Measurements from ENCODE around the gene MEIS3.
A peak's percentile ranks its signal among the peaks of the same experiment; 100 is the strongest.
"Not testable (repeated sequence)": the region's sequence is repeated elsewhere in the genome, so short reads cannot be mapped to it uniquely, and the experiment has no call there.

MEIS3 gene

DNA sequence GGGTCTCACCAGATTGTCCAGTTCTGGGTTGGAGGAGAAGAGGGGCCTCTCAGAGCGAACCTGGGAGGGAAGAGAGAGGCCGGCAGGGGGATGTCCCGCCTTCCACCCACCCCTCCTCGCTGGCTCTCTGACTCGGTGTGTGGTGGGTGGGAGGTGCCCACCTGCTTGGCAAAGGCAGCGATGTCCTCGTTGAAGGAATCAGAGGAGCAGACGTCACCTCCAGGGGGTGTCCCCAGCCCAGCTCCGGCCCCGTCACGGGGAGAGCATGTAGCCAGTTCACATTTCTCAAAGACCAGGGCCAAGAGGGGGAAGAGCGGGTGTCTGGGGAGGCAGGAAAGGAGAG lies 2.7 kb downstream of the MEIS3 start:
- DNase-seq (ENCODE audit: low read depth in 3 of 3) = no peak

GRCh38 chr19:47415953-47416642 lies 3.2 kb downstream of the MEIS3 start:
- DNase-seq (ENCODE audit: low read depth in 3 of 3) = no peak

- DNase-seq (ENCODE audit: low read depth in 3 of 3) = no peak
Observed at GRCh38 chr19:47414469-47414868, 4.9 kb downstream of the MEIS3 start.

- DNase-seq (ENCODE audit: low read depth in 3 of 3) = no peak
Observed at GRCh38 chr19:47413941-47414340, 5.4 kb downstream of the MEIS3 start.

- DNase-seq (ENCODE audit: low read depth in 3 of 3) = not testable (repeated sequence)
Observed at GRCh38 chr19:47411696-47412095, 7.6 kb downstream of the MEIS3 start.

DNA sequence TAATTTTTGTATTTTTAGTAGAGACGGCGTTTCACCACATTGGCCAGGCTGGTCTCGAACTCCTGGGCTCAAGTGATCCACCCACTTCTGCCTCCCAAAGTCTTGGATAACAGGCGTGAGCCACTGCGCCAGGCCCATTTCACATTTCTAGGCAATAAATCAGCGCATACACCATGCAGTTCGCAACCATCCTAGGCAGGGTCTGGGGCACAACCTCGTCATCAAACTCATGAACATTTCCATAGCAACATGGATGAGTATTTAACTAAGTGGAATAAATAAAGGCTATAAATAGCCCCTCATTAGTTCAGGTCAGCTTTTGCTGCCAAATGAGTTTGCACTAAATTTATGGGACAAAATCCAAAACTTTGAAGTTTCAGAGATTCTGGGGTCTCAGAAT lies 8.2 kb downstream of the MEIS3 start:
- DNase-seq (ENCODE audit: low read depth in 3 of 3) = no peak

DNA sequence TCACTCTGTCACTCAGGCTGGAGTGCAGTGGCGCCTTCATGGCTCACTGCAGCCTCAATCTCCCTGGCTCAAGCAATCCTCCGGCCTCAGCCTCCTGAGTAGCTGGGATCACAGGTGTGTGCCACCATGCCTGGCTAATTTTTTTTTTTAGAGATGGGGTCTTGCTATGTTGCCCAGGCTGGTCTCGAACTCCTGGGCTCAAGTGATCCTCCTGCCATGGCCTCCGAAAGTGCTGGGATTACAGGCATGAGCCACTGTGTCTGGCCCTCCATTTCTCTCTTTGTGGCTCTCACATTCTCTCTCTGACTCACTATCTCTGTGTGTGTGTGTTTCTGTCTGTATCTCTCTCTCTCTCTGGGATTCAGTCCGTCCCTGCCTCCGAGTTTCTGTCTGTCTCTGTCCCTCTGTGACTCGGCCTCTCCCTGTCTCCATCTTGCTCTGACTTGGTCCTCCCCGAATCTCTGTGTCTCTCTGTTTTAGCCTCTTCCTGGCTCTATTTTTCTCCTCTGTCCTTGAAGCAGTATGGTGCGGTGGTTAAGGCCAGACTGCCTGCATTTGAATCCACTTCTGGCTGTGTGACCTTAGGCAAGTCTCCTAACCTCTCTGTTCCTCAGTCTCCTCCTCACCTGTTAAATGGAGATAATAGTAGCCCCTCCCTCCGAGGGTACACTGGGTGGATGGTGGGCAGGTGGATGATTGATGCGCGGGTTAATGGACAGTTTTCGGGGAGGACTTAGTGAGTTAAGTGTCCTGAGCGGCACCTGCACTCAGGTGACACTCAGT lies 11.0 kb downstream of the MEIS3 start:
- no peak for DNase-seq (ENCODE audit: low read depth in 3 of 3)

DNA sequence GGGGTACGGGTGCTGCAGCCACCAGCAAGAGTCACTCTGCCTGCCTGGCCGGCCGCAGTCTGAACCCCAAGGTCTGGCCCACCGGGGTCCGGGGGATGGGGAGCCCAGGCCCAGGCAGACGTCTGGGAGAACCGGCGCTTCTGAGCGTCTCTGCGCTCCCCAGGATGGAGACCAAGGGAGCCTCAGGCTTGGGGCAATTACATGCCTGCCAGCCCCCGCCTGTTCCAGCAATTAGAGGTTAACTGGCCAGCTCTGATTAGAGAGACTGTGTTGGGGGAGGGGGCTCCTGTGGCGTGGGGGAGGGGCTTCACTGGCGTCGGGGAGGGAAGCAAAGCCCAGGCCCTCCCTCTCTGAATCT lies 11.9 kb downstream of the MEIS3 start:
- DNase-seq (ENCODE audit: low read depth in 3 of 3) = no peak

- no peak for DNase-seq (ENCODE audit: low read depth in 3 of 3)
Observed at GRCh38 chr19:47406711-47407416, 12.5 kb downstream of the MEIS3 start.

DNA sequence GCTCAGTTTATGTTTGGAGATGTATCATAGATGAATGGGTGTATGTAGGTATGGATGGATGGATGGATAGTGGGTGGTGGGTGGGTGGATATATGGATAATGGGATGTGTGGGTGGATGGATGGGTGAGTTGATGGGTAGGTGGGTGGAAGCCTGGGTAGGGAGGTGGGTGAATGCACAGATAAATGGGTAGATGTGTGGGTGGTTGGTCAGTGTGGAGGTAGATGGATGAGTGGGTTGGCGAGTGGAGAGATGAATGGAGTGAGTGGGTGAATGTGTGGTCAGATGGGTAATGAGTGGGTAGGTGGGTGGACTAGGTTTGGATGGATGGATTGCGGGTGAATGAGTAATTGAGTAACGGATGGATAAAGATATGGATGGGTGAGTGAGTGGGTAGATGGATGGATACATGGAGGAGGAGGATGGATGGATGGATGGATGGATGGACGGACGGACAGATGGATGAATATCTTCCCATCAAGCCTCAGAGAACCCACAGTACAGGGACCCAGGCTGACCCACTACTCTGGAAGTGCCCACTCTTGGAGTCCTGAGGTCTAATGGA lies 13.4 kb downstream of the MEIS3 start:
- no peak for DNase-seq (ENCODE audit: low read depth in 3 of 3)

DNA sequence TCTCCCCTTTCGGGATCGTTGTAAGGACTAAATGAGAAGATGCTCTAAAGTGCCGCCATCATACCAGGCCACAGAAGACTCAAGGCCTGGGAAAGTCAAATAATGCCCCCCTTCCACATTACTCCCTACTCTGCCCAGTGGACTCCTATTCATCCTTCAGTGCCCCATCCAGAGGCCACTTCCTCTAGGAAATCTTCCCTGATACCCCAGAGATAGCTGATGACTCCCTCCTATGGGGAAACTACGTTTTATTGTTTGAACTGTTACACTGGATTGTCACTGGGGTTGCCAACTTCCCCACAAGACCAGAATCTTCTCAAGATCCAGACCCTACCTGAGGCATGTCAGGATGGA lies 14.2 kb downstream of the MEIS3 start:
- no peak for DNase-seq (ENCODE audit: low read depth in 3 of 3)

DNA sequence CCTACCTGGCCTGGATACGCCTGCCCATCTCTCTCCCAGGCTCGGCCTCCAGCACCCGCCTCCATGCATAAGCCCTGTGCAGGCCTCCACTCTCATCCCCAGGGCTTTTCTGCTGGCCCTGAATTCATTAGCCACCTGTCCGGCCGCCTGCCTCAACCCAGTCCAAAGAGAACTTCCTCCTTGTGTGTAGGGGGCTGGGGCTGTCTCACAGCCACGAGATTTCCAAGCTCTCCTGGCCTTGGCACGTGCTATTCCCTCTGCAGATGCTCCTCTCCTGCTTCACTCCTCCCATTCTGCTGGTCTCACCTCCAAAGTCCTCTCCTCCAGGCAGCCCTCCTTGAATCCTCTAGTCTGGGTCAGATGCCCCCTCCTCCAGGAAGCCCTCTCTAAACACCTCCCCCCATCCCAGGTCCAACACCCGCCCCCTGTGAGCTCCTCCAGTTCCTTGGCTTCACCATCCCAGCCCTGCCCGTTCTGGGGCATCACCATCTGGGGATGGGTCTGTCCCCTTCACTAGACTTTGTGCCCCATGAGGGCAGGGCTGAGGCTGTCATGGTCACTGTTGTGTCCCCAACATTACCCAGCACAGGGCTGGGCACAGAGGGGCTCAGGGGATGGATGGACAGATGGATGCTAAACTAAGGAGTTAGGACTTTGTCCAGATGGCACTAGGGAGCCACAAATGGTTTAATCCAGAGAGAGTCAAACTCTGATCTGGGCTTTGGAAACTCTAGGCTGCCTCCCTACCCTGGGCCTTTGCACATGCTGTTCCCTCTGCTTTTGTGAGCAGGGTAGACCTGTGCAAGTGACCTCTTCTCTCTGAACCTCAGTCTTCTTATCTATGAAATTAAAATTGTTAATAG lies 14.8 kb downstream of the MEIS3 start:
- no peak for DNase-seq (ENCODE audit: low read depth in 3 of 3)

- DNase-seq (ENCODE audit: low read depth in 3 of 3) = no peak
Observed at GRCh38 chr19:47402504-47402903, 16.8 kb downstream of the MEIS3 start.

DNA sequence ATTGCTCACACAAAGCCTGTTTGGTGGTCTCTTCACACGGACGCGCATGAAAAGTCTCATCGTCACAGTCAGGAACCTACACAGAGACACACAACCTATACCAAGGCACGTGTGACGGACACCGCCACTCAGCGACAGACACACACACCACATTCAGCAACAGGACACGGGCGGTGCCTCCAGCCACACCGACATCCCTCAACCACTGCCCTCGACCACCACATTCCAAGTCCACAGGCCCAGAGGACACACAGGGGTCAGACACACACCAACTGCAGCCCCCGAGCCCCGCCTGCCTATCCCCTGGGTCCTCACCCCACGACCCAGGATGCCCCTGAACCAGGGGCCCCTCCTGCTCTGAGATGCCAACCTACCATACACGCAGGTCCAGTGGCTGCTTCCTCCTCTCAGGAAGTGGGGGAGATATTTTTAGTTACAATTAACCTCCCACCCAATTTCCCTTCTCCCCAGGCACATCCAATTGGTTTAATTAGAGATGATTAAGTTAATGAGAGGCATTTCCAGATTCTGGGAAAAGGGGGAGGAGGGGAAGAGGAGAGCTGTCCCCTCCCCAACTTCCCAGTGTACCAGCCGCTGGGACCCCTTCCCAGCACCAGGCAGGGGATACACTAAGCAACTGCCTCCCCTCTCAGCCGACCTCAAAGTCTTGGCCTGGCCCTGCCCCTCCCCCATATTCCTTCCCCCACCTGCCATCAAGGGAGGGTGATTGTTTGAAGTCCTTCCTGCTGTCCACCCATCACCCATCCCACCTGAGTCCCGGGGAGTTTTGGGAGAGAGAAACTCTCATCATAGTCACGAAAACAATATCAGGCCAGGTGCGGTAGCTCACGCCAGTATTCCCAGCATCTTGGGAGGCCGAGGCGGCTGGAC lies 20.4 kb downstream of the MEIS3 start:
- no peak for DNase-seq (ENCODE audit: low read depth in 3 of 3)

DNA sequence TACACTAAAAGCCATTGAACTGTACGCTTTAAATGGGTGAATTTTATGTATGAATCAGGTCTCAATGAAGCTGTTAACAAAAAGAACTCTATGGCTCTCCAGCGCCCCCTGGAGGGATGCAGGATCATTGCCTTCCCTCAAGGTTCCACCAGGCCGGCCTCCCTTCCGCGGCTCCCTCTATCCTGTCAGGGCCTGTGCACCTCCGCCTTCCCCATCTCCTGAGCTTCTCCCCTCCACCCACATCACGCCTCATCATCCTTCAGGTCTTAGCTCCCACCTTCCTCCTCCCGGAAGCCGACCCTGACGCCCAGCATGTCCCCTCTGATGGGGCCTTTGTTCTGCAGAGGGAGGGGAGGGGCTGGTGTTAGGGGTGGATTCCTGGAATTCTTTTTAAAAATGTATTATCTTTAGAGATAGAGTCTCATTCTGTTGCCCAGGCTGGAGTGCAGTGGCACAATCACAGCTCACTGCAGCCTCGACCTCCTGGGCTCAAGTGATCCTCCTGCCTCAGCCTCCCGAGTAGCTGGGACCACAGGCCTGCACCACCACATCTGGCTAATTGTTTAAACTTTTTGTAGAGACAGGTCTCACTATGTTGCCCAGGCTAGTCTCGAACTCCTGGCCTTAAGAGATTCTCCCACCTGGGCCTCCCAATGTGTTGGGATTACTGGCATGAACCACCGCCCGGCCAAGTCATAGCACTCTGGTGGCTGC lies 27.7 kb downstream of the MEIS3 start:
- DNase-seq (ENCODE audit: low read depth in 3 of 3) = peak; percentile 61 to 73 (median 68)

DNA sequence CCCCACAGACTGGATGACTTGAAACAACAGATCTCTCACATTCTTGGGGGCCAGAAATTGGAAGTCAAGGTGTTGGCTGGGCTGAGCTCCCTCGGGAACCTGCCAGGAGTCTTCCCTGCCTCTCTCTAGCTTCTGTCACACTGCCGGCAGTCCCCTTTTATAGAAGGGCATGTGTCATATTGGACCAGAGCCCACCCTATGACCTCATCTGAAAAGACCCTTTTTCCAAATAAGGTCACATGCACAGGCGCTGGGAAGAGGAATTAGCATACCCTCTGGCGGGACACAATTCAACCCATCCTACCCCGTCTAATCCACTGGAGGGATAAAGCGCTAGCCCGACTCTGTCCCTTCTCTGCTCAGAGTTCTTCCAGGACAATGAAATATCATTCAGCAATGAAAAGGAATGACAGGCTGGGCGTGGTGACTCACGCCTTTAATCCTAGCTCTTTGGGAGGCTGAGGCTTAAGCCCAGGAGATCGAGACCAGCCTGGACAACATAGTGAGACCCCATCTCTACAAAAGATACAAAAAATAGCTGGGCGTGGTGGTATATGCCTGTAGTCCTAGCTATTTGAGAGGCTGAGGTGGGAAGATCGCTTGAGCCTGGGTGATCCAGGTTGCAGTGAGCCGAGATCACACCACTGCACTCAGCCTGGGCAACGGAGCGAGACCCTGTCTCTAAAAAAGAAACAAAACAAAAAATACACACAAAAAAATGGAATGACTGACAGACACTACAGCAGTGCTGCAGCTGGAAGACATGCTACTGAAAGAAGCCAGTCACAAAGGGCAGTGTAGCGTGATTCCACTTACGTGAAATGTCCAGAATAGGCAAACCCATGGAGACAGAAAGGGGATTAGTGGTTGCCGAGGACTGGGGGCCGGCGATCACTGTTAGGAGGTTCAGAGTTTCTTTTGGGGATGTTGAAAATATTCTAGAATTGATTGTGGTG lies 28.5 kb downstream of the MEIS3 start:
- no peak for DNase-seq (ENCODE audit: low read depth in 3 of 3)

DNA sequence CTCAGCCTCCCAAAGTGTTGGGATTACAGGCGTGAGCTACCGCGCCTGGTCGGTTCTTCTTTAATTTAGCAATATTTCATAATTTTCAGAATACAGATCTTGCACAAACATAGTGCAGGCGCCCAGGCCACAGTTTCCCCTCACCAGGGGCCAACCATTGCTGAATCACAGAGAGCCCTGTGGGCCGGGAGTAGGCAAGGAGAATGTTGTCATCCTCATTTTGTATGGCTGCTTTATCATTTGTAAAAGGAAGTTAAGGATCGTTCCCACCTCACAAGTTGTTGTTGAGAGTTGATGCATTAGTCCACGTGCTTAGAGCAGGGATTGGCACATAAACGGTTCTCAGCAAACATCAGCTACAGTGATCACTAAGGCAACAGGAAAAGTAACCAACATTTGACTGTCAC lies 30.2 kb downstream of the MEIS3 start:
- DNase-seq (ENCODE audit: low read depth in 3 of 3) = no peak

DNA sequence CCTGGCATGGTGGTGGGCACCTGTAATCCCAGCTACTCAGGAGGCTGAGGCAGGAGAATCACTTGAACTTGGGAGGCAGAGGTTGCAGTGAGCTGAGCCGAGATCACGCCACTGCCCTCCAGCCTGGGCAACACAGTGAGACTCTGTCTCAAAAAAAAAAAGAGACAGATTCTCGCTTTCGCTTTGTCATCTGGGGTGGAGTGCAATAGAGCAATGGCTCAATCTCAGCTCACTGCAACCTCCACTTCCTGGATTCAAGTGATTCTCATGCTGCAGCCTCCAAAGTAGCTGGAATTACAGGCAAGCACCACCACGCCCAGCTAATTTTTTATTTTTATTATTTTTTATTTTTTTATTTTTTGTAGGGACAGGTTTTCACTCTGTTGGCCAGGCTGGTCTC lies 30.6 kb downstream of the MEIS3 start:
- DNase-seq (ENCODE audit: low read depth in 3 of 3) = not testable (repeated sequence)

- DNase-seq (ENCODE audit: low read depth in 3 of 3) = not testable (repeated sequence)
Observed at GRCh38 chr19:47387623-47388022, 31.7 kb downstream of the MEIS3 start.

Measured in stimulated activated CD4-positive, alpha-beta T cell treated with anti-CD3 and anti-CD28 coated beads, TNF-alpha, amount 100 ng/mL, for 4 hours (primary cell).